NCI-H2196 (cell line): ENCODE measurements around the gene IL2RA.
A peak's percentile ranks its signal among the peaks of the same experiment; 100 is the strongest.

Experiments
- DNase-seq: peaks from one replicate; lab custom pipeline; 2025; ENCODE audit not compliant: unreplicated experiment; lab: John Stamatoyannopoulos, UW

IL2RA gene

DNA sequence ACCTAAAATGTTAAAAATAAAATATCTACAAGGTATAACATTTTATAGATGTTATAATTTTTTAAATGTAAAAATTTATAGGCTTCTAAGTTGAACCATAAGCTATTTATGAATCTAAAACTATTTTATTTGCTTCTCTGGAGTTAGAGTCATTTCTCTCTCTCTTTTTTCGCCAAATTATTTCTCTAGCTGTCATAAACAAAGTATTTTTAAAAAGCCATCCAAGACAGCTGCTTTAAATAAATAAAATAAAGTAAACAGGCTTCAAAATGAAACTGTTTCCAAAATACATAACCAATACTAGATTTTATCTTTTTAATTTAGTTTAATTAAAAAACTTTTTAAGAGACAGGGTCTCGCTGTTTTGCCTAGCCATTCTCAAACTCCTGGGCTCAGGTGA lies 72.4 kb downstream of the IL2RA start:
- no peak for DNase-seq

DNA sequence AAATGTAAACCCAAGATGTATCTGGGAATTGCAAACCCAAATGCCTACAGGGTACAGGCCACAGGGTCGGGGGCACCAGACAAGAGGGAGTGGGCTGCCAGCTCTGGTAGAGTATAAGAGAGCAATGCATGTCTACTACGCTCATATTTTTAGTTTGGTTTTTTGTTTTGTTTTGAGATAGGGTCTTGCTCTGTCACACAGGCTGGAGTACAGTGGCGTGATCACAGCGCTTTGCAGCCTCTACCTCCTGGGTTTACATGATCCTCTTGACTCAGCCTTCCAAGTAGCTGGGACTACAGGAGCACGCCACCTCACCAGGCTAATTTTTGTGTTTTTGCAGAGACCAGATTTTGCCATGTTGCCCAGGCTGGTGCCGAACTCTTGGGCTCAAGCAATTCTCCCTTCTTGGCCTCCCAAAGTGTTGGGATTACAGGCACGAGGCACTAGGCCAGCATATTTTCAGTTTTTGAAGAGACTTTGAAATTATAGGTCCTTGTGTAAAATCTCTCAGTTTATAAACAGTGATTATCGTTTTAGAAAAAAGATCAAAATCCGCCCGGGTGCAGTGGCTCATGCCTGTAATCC lies 73.7 kb downstream of the IL2RA start:
- DNase-seq = no peak

DNA sequence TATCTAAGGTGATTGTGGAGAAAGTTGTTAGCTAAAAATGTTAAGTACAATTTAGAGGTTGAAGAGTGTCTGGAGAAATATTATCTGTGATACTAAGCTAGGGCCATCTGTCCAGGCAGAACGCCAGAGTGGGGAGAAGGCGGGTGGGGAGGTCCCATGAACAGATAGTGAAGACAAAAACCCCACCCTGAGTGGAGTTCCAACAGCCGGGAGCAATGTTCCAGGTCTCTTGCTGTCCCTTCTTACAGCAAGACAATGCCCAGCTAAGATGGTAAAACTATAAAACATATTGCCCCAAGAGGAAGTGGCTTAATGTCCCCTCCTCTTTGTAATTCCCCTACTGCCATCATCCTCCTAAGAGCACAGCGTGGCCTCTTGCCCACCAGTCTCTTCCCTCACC lies 74.4 kb downstream of the IL2RA start:
- DNase-seq = no peak

DNA sequence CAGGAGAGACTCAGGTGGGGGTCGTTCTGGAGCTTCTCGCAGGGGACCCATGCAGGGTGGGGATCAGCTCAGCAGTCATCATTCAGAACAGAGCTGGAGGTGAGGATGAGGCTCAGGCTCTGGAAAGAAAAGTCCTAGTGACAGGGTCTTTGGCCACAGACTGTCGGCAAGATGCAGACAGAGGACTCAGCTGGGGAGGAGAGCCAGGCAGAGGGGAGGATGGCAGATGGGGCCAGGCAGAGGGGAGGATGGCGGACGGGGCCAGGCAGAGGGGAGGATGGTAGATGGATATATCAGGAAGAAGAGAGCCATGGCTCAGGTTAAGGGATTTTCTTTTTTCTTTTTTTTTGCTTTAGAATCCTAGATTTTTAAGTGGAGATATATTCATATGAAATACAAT lies 77.1 kb downstream of the IL2RA start:
- DNase-seq = no peak

DNA sequence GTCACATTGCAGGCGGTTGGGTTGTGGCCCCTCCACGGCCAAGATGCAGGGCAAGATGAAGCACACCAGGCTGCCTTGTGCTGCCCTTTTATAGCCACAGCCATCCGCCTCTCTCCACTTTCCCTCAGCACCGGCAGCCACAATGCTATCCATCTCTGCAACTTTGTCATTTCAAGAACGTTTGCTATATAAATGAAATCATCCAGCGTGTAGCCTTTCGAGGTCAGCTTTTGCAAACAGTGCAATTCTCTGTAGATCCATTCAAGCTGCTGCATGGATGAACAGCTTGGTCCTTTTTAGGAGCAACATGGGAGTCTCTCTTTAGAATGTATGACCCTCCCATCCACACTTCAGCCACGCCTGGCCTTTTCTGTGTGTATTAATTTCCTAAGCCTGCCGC lies 78.4 kb downstream of the IL2RA start:
- no peak for DNase-seq

DNA sequence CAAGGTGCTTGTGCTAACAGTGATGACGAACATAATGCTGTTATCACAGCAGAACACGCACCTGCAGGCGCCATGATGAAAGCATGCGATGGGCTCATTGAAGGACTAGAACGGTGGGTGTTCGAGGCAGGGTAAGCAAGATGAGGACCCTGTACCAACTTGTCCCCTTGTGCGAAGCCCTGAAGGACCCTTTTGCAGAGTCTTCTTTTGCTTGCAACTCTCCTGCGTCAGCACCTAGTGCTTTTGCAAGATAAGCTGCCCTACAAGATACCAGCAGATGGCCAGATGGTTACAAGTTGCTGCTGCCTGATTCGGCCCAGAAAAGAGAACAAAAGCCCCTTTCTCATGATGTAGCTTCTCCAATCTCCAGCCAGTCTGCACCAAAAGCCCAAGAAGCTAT lies 80.6 kb downstream of the IL2RA start:
- DNase-seq = no peak

DNA sequence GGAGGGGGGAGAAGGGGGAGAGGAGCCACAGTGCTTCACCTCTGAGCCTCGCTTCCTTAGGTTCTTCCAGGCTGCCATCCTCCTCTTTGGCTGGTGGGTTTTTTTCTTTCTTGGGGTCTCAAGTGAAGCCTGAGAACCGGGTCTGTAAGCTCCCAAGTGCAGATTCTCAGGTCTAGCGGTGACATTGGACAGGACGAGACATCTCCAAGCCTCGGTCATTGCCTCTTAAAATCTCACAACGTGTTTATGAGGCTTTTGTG lies 84.0 kb downstream of the IL2RA start:
- no peak for DNase-seq

DNA sequence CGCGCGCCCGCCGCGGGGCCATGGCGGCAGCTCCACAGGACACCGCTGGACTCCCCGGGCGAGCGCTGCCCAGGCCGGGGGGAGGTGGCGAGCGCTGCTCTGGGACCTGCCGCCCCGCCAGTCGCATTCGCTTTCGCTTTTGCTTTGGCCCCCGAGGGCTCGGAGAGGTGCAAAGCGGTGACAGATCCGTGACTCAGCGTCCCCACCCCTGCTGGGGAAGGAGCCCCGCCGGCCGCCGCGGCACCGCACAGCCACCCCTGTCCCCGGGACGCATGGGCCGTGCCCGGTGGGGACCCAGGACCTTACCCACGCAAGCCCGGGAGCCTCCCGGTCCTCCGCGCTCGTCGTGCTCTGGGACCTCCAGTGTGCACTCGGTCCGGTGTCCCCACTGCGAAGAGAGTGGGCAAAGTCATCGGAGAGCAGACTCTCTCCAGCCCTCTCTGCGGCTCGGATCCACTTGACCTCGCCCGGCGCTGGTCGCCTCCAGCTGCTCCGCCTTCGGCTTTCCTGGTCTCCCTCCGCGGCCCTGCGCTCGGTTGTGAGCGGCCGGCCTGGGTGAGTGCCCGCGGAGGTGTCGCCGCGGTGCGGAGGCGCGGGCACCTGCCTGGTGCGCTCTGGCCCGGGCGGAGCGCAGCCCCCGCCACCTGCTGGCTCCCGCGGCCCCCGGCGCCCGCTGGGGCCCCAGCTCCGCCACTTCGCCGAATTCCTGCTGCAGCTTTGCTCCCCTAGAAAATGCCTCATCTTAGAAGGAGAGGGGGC lies 84.5 kb downstream of the IL2RA start, which contains the start of gene IL15RA:
Gene IL15RA (minus strand): TSS at position 73 of the 759 bp plus-strand sequence. CDS start 51 bp downstream, at position 22.
- DNase-seq = peak; percentile 29

DNA sequence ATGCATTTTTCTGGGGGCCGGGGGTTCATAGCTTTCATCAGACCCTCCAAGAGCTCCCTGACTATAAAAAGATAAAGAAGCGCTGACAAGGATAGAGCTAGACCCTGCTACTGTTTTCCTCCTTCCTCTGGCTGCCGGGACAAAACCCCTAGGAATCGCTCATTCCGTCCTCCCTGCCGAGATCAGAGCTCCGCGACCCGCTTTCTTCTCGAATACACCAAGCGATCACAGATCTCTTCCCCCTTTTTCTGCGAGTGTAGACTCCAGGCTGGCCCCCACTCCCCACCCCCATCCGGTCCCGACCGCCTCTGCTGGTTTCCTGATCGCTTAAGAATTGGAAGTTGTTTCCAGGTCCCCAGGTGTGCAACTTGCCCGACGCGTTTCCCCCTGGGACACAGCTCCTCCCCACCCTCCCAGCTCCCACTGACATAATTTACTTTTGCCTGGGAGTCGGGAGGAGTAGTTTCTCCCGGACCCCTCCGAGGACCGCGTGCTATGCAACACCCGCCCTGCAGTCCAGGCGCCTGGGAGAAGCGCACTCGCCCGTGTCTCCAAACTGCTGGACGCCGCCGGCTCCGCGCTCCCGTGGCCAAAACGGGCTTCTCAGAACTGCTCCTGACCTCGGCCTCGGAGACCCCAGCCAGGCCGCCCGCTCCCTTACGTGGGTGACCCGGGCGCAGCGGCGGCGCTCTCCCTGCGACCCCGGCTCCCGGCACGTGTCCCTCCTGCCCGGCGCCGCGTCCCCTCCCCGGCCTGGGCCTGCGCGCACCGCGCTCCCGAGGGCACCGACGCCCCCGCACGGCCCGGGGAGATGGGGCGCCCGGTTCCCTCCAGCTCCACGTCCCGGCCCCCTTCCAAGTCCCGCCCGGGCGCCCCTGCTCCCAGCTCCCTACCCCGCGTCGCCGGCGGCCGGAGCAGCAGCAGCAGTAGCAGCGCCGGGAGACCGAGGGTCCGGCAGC lies 85.4 kb downstream of the IL2RA start:
- DNase-seq = no peak

DNA sequence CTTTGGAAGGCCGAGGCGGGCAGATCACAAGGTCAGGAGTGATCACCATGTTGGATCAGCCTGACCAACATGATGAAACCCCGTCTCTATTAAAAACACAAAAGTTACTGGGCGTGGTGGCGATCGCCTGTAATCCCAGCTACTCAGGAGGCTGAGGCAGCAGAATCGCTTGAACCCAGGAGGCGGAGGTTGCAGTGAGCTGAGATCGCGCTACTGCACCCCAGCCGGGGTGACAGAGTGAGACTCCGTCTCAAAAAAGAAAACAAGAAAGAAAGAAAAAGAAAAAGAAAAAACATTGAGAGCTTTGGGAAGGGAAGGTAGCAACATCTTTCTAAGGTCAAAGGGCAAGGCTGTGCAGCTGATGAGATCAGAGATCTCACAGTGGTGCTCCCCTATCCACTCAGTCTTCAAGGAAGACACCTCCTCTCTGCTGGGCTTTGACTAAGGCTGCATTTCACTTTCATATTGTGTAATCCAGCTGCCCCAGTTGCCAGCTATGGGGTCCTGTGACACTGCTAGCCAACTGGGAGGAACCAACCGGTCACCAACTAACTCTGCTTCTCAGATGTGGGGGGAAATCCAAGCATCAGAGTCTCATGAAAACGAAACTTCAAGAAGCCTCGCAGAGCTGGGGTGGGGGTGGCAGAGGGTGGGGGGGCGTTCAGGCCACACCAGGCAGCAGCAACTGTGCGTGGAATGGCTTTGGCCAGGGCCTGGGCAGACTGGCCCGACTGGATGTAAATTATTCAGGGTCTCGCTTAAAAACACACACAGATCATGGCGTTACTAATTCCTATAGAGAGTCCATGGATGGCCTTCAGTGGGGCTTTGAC lies 86.3 kb downstream of the IL2RA start:
- no peak for DNase-seq

DNA sequence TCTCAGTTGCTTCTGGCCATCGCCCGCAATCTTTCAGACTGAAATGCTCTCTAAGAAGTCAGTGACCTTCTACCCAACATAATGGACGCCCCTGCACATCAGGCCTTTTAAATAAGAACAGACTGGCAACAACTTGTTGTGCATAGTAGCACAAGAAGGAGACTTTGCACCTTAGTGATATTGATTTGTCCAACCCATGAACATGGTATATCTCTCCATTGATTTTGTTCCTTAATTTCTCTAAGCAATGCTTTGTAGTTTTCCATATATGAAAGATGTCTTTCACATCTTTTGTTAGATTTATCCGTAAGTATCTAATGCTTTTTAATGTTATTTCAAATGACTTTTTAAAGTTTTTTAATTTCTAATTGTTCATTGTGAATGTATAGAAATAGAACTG lies 89.1 kb downstream of the IL2RA start:
- DNase-seq = no peak

DNA sequence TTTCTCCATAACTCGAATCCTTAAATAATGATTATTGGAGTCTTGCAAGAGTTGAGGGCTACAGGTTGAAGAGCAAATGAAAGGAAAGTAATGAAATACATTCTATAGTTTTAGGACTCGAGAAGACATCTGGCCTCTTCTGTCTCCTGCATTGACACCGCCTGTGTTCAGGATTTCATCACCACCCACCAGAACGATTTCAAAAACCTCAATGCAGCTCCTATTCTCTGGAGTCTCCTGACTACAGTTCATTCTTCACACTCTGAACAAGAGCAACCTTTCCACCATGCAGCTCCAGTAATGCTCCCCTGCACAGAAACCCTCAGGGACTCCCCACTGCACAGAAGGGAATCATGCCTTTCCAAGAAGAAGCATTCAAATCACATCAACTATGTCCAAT lies 90.3 kb downstream of the IL2RA start:
- no peak for DNase-seq

DNA sequence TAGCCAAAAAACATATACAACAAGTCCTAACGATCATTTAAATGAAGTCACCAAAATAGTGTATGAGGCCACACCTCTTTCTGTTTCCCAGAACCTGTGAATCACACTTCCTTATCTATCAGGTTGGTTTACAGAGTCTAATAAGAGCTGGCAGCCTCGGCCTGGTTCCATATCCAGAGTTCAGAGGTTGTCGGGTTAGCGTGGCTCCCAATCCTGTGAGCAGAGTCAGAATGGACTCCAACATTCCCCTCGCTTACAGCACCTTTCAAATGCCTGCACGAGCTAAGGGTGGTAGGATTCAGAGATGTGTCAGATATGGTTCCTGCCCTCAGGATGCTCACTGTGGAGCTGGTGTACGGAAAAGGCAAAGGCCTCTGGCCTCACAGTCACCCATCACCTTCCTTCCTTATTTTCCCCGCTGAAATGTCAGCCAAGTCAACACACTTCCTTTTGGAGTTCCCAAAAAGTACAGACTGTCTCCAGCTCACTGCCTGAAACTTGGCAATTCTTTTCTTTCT lies 90.8 kb downstream of the IL2RA start:
- no peak for DNase-seq

DNA sequence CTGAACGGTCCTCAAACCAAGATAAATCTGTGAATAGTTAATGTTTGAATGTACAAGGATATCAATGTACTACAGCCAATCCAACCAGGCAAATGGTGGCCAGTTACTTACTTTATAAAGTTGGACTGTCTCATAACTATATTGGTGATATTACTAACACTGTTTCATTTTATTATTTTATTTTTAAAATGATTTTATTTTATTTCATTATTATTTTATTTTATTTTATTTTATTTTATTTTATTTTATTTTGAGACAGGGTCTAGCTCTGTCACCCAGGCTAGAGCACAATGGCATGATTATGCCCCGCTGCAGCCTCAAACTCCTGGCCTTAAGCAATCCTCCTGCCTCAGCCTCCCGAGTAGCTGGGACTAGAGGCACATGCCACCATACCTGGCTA lies 91.6 kb downstream of the IL2RA start:
- DNase-seq = no peak

DNA sequence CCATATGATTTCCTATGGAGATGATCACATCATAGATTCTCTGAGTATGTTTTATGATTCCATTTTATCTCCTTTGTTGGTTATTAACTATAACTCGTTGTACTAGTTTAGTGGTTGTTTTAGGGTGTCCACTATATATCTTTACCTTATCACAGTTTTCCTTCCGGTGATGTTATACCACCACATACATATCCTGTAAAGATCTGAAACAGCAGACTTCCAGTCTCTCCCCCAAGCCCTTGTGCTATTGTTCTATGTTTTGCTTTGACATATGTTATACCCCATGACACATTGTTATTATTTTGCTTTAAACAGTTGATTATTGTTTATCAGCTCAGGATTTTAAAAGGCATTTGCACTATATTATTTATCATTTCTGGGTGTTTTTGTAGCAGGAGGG lies 92.1 kb downstream of the IL2RA start:
- DNase-seq = no peak

DNA sequence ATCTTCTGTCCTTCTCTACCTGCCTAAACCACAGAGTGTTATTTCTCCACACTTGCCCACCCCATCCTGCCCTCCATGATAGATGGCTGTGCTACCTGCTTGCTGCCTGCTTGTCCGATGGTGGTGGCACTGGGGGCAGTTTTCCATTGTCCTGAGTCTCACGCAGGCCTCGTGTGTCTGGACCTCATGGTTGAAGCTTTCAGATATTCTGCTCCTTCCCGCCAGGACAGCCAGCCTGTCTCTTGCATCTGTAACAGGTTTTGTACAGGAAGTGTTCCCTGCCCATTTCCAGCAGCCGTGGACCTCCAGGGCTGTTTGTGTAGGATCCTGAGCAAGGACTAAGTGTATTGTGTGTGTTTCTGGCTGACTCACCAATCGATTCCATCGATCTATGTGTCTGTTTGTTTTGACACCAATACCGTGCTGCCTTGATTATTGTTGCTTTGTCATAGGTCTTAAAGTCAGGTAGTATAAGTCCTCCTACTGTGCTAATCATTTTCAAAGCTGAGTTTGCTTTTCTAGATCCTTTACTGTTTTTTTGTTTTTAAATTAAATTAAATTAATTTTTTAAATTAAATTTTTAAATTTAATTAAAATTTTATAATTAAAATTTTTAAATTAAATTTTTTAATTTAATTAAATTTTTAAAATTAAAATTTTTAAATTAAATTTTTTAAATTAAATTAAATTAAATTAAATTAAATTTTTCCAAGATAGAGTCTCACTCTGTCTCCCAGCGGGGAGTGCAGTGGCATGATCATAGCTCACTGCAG lies 93.3 kb downstream of the IL2RA start:
- DNase-seq = no peak

DNA sequence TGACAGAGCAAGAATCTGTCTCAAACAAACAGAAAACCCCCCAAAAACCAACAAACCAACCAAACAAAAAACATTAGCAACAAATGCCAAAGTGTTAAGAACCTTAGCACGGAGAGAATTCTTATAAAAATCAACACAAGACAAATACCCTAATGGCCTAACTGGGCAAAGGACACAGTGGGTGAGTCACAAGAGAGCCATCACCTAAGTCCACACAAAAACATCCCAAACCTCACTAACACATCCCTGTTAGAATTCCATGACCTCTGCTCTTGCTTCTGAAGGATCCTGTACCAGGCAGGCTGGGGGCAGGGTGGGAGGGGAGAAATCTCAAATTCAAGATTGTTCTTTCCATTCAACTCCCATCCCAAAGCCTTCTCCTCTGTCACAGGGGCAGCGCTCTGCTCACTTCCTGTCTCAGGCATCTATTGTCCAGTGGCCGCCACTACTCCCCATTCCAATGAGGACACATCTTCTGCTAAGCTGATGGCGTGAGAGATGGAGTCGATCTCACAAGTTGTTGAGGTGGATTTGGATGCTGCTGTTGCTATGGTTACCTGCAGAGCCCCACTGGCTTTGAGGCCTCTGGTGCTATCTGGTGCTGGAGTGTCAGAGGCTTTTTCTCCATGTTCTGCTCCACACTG lies 94.0 kb downstream of the IL2RA start:
- DNase-seq = no peak

DNA sequence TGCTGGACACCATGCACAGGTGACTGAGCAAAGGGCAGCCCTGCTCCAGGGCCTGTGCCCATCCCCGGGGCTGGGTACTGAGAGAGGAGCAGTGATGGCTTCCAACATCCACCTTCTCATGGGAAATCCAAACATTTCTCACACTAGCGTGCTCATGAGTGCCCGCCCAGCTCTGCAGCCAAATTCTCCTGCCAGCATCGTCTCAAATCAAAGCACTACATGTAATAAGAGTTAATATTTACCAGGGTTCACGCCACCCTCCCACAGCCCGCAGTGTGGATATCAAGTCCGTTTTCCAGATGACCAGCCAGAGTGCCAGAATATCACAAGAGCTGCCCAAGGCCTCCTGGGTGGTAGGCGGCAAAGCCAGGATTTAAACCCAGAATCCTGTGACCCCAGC lies 96.9 kb downstream of the IL2RA start:
- DNase-seq = no peak

DNA sequence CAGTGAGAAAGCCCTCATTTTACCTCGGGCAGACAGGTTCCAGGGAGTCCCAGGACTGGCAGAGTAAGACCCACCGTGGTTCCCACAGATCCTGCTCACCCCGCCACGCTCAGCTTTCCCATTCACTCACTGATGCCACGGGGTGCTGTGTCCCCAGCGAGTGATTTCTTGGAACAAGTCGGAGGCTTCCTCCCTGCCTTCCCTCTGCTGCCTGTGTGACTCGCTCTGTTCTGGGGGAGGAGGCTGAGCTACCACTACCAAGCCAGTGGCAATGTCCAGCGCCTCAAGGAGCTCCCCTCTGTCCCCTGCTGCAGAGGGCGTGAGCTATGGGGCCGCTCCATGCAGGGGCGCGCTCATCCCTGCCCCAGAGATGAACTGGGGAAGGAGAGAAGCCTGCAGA lies 97.4 kb downstream of the IL2RA start:
- no peak for DNase-seq

DNA sequence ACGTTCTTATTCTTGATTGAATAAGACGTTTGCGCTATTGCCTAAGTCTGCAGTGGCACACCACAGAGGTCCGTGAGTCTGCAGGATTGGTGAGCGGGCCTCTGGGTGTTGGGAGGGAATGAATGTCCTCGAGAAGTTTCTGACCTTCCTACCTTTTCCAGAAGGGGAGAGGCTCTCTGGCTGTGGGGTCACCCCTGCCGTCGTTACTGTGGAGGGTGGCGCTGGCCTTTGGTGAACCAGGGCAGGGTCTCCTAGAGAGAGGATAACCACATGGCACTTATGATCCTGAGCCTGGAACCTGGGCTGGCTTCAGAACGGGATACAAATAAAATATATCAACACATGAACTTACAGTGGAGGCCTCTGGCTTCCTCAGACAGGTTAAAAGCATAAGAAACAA lies 98.6 kb downstream of the IL2RA start:
- no peak for DNase-seq
